SK-N-SH (cell line): Measurements from ENCODE around the gene AMD1.

Source experiments
- GATA2 ChIP-seq: sonication (generic); formaldehyde crosslinking; IDR thresholded peaks from 2 replicates; pipeline ENCODE4 v1.5.0; 2020; ENCODE audit warnings: mild to moderate bottlenecking, missing genetic modification reagents
- POLR2AphosphoS5 ChIP-seq: IDR thresholded peaks from 2 replicates; pipeline ENCODE4 v1.6.1; 2012; ENCODE audit warnings: low read depth, low read length
- SIN3A ChIP-seq: IDR thresholded peaks from 2 replicates; pipeline ENCODE4 v1.6.1; 2012; ENCODE audit warnings: low read depth, mild to moderate bottlenecking, low read length, moderate library complexity, borderline replicate concordance
- SMC3 ChIP-seq: IDR thresholded peaks from 2 replicates; pipeline ENCODE4 v1.6.1; 2012; ENCODE audit warnings: low read depth, low read length, improper control_type of control experiment
- TEAD4 ChIP-seq: IDR thresholded peaks from 2 replicates; pipeline ENCODE4 v1.4.0; 2012; ENCODE audit warnings: mild to moderate bottlenecking, borderline replicate concordance; ENCODE audit not compliant: insufficient read depth
- YY1 ChIP-seq: IDR thresholded peaks from 2 replicates; pipeline ENCODE4 v1.4.0; 2012; ENCODE audit warnings: low read depth, mild to moderate bottlenecking
- TF ChIP-seq, protein P1 (sequence below): fragments of 200-600 bp; sonication (generic); IDR thresholded peaks from 2 replicates; pipeline ENCODE4 v1.6.1; 2017; ENCODE audit warnings: antibody characterized with exemption, mild to moderate bottlenecking, moderate library complexity
- TF ChIP-seq, protein P2 (sequence below): fragments of 150-350 bp; IDR thresholded peaks from 2 replicates; pipeline ENCODE4 v1.6.1; 2017; ENCODE audit warnings: antibody characterized with exemption, low read length, low read depth, borderline replicate concordance

DNA sequence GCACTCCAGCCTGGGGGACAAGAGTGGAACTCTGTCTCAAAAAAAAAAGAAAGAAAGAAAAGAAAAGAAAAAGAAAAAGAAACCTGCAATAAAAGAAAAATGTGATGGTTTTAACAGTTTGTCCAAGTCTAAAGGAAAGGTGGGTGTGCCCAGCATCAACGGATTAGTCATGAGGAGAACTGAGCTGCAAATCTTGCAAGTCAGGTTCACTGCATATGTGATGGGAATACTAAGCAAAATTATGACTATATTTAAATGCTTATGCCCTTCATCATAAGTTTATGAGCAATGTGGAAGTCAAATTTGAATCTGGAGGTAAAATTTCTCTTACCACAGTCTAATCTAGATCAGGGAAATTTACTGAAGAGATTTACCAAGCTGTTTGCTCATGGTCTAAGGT, 46.2 kb upstream of the AMD1 start:
- TF ChIP-seq SIN3A (no peak), SMC3 (no peak), YY1 (no peak), TEAD4 (no peak), POLR2AphosphoS5 (no peak), GATA2 (CRISPR knock-in tag) (no peak)
- TF ChIP-seq, protein P1, sequence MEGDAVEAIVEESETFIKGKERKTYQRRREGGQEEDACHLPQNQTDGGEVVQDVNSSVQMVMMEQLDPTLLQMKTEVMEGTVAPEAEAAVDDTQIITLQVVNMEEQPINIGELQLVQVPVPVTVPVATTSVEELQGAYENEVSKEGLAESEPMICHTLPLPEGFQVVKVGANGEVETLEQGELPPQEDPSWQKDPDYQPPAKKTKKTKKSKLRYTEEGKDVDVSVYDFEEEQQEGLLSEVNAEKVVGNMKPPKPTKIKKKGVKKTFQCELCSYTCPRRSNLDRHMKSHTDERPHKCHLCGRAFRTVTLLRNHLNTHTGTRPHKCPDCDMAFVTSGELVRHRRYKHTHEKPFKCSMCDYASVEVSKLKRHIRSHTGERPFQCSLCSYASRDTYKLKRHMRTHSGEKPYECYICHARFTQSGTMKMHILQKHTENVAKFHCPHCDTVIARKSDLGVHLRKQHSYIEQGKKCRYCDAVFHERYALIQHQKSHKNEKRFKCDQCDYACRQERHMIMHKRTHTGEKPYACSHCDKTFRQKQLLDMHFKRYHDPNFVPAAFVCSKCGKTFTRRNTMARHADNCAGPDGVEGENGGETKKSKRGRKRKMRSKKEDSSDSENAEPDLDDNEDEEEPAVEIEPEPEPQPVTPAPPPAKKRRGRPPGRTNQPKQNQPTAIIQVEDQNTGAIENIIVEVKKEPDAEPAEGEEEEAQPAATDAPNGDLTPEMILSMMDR = no peak
- TF ChIP-seq, protein P2, sequence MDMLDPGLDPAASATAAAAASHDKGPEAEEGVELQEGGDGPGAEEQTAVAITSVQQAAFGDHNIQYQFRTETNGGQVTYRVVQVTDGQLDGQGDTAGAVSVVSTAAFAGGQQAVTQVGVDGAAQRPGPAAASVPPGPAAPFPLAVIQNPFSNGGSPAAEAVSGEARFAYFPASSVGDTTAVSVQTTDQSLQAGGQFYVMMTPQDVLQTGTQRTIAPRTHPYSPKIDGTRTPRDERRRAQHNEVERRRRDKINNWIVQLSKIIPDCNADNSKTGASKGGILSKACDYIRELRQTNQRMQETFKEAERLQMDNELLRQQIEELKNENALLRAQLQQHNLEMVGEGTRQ = no peak
